ENCODE results near the gene DNAI1. TPM values are rescaled to one million over a fixed set of nuclear protein-coding genes. Genes with fewer than 3 reads are reported as not detected.

Gene DNAI1
- total and polyA plus RNA-seq, 2 experiments from 2014 or later: 0.57 TPM; not detected in 1

- Histone ChIP-seq H3K4me2 (no peak overlapping the region), H3K79me2 (no peaks in the 10 kb centered on the region), H3K27ac (no peak overlapping the region), H2AFZ (no peak overlapping the region), H3K36me3 (replicated peaks; ENCODE audit: insufficient read depth, low read depth) (no peaks in the 10 kb centered on the region), H3K9me3 (ENCODE audit: low read depth) (no peaks in the 10 kb centered on the region), H3K4me3 (no peak overlapping the region), H3K9me2 (replicated peaks; ENCODE audit: insufficient read depth) (no peaks in the 10 kb centered on the region), H3K4me1 (ENCODE audit: insufficient read depth) (no peaks in the 10 kb centered on the region), H4K20me1 (ENCODE audit: insufficient read depth, poor library complexity, severe bottlenecking) (no peaks in the 10 kb centered on the region), H3K27me3 (peaks cover 13% of the 10 kb centered on the region)
- no peak for DNase-seq (ENCODE audit: low spot score)
- TF ChIP-seq EZH2 (IDR thresholded peaks at IDR 0.05; ENCODE audit: borderline replicate concordance): no peak
- WGBS (ENCODE audit: low lambda C conversion rate, missing lambda C conversion rate): 76% methylated on average over 2 of the region's 2 CpGs
Measured at GRCh38 chr9:34499076-34499475, 40.5 kb downstream of the DNAI1 start.

DNA sequence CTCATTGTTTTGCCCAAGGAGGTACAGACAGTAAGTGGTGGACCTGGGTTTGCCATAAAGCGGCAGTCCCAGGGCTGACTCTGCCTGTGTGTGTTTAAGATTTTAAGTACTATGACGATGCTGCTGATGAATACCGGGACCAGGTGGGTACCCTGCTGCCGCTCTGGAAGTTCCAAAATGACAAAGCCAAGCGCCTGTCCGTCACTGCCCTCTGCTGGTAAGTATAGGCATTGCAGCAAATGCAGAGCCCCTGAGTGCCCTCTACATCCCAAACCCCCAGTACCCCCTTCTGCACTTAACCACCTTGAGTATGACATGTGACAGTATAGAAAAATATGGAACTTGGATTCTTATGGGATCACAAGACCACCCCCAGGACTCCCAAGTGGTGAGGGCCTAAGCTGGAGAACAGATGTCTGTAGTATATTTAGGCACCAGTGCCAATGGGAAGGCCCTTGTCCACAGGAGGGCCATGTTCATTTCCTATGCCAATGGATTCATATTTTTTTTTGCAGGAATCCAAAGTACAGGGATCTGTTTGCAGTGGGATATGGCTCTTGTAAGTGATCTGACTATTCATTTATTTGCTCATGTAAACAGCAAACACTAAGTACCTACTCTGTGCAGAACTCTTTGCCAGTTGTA lies 42.1 kb downstream of the DNAI1 start:
- TF ChIP-seq EZH2 (IDR thresholded peaks at IDR 0.05; ENCODE audit: borderline replicate concordance): no peak
- TF ChIP-seq EZH2phosphoT487 (IDR thresholded peaks at IDR 0.05; ENCODE audit: low read depth, severe bottlenecking, unreplicated experiment): no peak
- peak; percentile 94 for TF ChIP-seq CTCF (IDR thresholded peaks at IDR 0.05; ENCODE audit: poor library complexity)
- Histone ChIP-seq H3K4me2 (no peak overlapping the region), H2AFZ (no peak overlapping the region), H3K4me3 (no peak overlapping the region), H3K27me3 (peaks cover 13% of the 10 kb centered on the region), H3K9me2 (replicated peaks; ENCODE audit: insufficient read depth) (no peaks in the 10 kb centered on the region), H3K79me2 (no peaks in the 10 kb centered on the region), H3K27ac (no peak overlapping the region), H4K20me1 (ENCODE audit: insufficient read depth, poor library complexity, severe bottlenecking) (no peaks in the 10 kb centered on the region), H3K36me3 (replicated peaks; ENCODE audit: insufficient read depth, low read depth) (no peaks in the 10 kb centered on the region), H3K9me3 (ENCODE audit: low read depth) (no peaks in the 10 kb centered on the region), H3K4me1 (ENCODE audit: insufficient read depth) (no peaks in the 10 kb centered on the region)
- 6% methylated on average over 6 of the region's 6 CpGs for WGBS (ENCODE audit: low lambda C conversion rate, missing lambda C conversion rate)
- DNase-seq (ENCODE audit: low spot score): peak; percentile 65

DNA sequence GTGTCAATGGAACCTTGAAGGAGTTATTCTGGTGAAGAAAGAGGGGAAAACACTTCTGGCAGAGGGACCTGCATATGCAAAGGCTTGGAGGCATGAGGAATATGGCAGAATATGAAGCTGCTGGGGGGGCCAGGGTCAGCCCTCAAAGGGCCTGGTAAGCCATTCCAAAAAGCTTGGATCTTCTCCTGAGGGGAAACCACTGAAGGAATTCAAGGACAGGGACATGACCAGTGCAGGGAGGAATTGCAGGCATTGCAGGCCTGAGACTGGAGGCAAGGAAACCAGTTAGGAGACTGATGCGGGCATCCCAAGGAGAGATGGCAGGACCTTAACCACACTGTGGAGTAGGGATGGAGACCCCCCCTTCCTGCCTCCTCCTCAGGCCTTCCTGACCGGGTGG lies 42.8 kb downstream of the DNAI1 start:
- H3K27ac ChIP-seq: no peak overlapping the region

More for the DNA sequence above, 42.8 kb downstream of the DNAI1 start:
- no peak for DNase-seq (ENCODE audit: low spot score)
- Histone ChIP-seq H3K27me3 (peaks cover 13% of the 10 kb centered on the region), H3K79me2 (no peaks in the 10 kb centered on the region), H3K4me3 (no peak overlapping the region), H3K4me2 (no peak overlapping the region), H3K4me1 (ENCODE audit: insufficient read depth) (no peaks in the 10 kb centered on the region), H3K9me2 (replicated peaks; ENCODE audit: insufficient read depth) (no peaks in the 10 kb centered on the region), H4K20me1 (ENCODE audit: insufficient read depth, poor library complexity, severe bottlenecking) (no peaks in the 10 kb centered on the region), H2AFZ (no peak overlapping the region), H3K9me3 (ENCODE audit: low read depth) (no peaks in the 10 kb centered on the region), H3K36me3 (replicated peaks; ENCODE audit: insufficient read depth, low read depth) (no peaks in the 10 kb centered on the region)
- WGBS (ENCODE audit: low lambda C conversion rate, missing lambda C conversion rate): 92% methylated on average over 1 of the region's 2 CpGs
- TF ChIP-seq CTCF (IDR thresholded peaks at IDR 0.05; ENCODE audit: poor library complexity) (no peak), EZH2 (IDR thresholded peaks at IDR 0.05; ENCODE audit: borderline replicate concordance) (no peak), EZH2phosphoT487 (IDR thresholded peaks at IDR 0.05; ENCODE audit: low read depth, severe bottlenecking, unreplicated experiment) (no peak)

Data from hepatocyte (in vitro differentiated cells).